ENCODE results near the gene IRX4.

Gene IRX4

DNA sequence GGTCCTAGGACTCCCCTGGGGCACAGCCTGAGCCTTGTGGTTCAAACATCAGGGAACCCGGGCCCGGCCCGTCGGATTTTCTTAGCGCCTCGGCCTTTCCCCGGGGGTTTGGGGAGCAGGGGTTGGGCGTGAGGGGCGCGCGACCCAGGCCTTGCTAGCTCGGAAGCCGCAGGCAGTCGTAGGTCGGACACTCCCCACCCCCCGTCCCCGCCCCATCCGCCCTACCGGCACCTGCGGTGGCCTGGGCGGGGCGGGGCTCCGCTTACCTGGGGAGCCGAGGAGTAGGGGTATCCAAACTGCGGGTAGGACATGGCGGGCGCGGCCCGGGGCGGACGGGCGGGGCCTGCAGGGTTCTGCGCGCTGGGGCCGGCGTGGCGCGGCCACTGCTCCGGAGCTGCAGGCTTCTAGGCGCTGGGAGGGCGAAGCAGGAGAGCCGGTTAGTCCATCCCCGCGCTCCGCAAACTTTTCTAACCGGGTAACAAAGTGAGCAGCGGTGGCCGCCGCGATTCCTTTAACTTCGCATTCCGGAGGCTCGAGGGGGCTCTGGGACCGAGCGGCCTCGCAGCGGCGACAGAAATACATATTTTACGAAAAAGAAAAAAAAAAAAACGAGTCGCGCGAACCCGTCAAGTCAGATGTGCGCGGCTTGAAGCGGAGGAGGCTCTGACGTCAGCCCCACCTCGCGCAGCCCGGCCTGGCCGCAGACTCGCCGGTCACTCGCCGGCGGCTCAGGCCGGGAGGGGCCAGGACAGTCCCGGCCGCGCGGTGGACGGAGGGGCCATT, at the start of gene IRX4:
TSS of gene IRX4 (minus strand) at position 589 of the 783 bp plus-strand sequence. CDS start at position 311, 278 bp downstream.
- DNase-seq, result no peak

DNA sequence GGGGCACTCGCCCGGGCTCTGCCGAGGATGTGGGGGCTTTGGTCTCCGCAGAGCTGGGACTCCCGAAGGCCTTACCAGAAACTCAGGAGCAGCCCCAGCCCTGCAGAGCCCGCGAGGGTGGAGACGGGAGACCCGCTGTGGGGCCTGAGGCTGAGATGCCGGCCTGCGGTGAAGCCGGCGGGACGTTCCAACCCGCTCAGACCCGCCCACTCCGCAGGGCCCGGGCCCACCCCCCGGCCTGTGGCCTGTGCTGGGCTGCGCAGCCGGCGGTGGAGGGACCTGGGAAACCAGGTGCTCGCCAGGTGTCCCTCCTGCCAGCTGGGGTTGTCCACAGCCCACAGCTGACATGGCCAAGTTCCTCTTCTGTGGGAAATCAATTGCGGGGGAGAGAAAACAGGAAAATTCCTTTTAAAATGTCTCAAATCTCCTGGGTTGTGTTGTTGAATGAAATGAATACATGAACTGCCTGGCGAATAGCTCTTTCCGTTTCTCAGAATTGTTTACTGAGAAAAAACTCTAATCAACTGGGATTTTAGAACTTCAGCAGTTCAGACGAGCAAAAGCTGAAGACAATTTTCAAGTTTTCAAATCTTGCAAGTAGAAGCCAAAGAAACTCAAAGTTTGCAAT, 49.0 kb upstream of the IRX4 start:
- no peak for DNase-seq

DNA sequence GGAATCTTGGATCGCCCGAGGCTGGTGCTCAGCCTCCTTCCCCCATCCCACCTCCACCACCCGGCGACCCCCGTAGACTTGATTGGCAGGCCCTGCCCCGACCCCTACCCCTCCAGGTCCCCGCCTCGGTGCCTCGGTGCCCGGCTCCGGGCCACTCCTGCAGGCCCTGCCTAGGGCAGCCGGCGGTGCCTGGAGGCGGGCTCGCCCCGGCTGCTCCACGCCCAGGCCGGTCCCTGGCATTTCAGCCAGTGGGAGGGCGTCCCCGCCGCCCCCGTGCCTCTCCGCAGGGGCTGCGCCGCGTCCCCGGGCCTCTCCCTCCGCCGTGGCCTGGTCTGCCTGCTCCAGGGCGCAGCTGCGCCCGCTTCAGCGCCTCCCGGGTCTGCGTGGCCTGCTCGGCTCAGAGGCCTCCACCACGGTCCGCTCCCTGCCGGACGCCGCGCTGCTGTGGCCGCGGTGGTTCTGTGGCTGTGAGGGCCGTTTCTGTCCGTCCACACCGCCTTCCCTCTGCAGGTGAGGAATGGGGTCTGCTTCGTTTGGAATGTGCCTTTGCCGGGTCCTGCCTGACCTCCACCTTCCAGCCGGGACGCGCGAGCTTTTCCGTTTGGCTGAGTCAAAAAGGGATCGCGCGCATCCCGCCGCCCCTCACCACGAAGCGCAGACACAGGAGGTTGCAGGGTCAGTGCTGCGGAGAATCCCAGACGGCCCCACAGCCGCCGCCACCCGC, 48.3 kb upstream of the IRX4 start:
- DNase-seq, result no peak

DNA sequence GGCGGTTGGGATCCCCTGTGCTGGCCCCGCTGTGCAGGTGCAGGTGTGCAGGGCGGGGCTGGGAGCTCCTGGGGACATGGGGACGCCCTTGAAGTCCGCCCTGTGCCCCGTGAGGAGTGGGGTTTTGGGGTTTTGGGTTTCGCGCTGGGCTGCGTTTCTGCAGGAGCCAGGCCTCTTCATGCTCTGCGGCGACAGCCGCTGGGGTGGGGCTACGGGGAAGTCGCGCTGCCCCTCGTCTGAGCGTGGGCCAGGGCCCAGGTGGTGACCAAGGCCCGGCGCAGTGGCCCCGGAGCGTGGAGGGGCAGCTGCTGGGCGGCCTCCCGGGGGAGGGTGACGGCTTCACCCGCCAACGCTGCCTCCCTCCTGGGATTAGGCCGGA, 47.8 kb upstream of the IRX4 start:
- no peak for DNase-seq

DNA sequence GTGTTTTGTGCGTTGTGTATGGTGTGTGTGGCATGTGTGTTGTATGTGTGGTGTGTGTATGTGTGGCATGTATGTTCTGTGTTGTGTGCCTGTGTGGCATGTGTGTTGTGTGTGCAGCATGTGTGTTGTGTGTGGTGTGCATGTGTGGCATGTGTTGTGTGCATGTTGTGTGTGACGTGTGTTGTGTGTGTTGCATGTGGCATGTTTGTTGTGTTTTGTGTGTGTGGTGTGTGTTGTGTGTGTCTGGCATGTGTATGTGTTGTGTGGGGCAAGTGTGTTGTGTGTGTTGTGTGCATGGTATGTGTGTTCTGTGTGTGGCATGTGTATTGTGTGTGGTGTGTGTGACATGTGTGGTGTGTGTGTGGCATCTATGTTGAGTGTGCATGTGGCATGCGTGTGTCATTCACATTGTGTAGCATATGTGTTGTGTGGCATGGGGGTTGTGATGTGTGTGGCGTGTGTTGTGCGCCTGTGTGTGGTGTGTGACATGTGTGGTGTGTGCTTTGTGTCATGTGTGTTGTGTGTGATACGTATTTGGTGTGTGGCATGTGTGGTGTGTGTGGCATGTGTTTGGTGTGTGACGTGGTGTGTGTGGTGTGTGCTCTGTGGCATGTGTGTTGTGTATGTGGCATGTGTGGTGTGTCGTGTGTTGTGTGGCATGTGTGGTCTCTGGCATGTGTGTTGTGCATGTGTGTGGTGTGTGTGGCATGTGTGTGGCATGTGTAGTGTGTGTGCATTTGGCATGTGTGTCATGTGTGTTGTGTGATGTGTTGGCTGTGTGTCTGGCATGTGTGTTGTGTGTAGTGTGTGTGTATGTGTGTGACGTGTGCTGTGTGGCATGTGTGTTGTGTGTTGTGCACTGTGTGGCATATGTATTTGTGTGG, 46.6 kb upstream of the IRX4 start:
- DNase-seq, result no peak

DNA sequence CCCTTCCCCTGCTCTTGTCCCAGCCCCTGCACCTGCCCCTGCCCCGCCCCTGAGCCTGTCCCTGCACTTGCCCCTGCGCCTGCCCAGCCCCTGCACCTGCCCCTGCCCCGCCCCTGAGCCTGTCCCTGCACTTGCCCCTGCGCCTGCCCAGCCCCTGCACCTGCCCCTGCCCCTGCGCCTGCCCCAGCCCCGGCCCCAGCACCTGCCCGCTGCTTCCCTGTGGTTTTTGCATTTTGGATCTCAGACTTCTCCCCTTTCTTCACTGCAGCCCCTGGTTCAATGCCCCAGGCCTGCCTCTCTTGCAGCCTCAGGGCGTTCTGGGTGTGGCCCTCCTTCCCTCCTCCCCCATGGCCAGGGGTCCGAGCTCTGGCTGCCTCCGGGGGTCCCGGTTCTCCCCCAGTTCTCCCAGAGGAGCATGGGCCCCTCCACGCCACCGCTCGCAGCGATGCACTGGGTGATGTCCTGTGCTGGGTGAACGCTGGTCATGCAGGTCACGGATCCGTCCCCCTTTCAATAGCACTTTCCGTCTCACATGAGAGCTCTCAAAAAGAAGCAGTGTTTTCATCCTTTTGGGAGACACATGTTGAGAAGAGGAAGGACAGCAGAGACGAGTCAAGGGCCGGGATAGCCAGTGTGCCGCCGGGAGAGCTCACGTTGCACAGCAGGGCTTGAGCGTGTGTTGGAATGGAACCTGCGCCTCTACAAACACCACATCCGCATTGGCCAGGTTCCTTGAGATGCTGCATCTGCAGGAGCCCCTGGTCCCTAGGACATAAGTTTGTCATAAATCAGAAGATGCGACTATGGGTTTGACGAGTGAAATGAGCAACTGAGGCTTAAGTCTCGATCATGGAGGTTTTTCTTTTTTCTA, 44.0 kb upstream of the IRX4 start:
- DNase-seq, result no peak

DNA sequence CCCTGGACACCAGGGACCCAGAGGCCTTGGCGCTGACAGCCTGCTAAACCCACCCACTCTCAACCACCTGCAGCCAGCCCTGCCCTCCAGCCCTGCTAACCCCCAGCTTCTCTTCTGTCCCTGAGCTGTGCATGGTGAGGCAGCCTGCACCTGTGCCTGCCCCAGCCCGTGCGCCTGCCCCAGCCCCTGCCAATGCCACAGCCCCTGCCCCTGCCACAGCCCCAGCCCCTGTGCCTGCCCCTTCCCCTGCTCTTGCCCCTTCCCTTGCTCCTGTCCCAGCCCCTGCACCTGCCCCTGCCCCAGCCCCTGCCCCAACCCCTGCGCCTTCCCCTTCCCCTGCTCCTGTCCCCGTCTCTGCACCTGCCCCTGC, 43.3 kb upstream of the IRX4 start:
- DNase-seq, result no peak

DNA sequence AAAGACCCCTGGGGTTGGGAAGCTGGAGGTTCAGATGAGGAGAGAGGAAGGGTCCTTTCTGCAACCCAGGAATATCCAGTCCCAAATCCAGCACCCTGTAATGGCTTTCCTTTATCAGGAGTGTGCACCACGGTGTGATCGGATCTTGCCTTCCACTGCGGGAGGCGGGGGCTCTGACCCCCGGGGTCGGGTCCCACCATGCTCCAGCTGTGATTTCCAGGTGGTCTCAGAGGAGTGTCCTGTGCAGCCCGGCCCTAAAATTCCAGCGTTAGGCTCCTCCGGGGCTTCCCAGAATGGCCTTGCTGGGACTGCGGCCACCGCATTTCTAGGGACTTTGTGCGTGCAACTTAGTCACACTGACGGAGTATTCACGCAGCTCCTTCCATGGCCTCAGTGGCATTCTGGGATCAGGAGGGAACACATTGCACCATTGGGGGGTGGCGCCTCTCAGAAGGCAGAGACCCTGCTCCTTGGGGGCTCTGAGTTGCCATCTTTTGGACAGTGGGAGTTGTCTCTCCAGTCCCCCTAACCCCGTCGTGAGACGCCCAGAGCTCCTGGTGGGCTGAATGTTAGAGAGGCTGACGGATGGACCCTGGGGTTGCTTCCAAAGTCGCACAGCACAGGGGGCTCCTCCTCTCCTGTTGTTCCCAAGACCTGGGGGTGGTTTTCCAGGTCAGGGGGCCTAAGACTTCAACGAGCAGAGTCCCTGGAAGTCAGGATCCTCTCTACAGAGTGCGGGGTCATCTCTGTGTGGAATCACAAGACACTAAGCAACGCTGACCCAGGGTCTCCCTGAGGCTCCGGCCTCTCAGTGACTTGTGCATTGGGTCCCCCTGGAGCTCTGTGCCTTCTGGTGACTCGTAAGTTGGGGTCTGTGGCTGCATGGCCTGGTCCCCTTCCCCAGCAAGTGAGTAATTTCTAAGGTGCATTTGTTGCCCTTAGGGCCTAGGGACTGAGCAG, 42.7 kb upstream of the IRX4 start:
- DNase-seq, result no peak

DNA sequence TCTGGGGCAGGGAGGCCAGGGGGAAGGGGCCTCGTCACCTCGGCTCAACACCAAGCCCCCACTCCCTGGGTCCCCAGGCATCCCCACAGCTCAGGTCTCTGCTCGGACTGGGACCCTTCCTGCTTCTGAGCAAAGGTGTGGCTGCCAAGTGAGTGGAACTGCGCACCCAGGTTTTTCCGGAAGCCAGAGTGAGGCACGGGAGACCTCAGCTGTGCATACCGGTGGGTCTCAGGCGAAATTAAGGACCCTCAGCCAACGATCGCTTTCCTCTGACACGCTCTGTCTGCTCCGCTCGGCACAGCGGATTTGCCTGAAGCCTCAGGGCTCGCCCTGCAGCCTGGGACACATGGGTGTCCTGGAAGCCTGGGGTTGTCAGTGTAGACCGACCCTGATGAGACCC, 41.0 kb upstream of the IRX4 start:
- DNase-seq, result no peak

DNA sequence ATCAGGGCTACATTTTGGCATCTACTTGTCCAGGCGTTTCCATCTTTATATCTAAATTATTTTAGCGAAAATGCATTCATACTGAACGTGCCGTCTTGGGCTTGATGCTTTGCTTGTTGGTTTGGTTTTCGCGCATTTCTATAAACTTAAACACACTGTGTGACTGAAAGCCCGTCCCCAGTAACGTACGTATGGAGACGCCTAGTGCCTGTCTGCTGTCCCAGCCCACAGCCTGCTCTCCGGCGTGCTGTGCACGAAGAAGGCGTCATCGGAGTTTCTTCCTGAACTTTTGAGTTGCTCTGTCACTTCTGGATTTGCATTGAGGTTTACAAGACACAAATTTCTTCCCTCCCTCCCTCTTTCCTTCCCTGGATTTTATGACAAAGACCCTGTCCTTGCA, 40.6 kb upstream of the IRX4 start:
- no peak for DNase-seq

DNA sequence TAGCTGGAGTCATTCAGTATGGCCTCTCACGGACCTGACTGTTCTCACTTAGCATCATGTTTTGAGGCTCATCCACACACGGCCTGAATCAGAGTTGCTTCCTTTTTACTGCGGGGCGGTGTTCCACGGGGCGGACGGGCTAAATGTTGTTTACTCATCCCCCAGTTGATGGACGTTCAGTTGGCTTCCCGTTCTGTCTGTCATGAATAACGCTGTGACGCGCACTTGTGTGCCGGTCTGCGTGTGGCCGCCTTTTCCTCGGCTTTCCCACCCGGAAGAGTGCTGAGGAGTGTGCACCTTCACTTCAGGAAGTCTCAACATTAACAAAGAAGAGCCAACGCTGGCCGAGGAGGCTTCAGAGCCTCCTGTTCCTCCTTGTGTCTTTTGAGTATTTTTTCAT, 39.0 kb upstream of the IRX4 start:
- DNase-seq, result no peak

DNA sequence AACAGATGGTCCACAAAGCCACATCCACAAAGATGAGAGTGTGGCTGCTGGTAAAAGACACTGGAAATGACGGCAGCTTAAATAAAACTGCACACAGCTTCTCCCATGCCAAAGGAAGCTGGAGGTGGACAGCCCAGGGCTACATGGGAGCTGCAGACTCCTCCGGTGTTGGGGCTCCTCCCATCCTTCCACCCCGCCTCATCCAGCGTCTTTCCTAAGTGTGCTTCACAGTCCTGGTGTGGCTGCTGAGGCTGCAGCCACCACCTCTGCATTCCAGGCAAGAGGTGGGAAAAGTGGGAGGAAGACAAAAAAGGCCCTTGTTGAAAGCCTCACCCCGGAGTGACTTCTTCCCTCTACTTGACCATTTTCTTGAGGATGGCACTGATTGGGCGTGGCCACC, 37.0 kb upstream of the IRX4 start:
- DNase-seq, result no peak

DNA sequence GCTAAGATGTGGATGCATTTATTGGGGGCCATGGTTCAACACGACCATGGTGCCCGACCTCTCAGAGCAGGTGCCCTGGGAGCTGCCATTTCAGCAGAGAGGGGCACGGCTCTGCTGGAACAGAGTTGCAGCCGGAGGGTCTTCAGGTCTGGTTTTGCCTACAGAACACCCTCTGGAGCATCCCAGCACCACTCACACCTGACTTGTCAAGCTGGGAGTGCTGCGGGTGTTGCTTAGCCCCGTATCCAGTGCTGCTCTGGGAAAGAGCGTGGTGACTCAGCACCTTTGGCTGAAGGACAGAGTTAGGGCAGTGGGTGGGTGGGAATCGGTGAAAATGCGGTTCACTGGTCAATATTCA, 36.5 kb upstream of the IRX4 start:
- no peak for DNase-seq

DNA sequence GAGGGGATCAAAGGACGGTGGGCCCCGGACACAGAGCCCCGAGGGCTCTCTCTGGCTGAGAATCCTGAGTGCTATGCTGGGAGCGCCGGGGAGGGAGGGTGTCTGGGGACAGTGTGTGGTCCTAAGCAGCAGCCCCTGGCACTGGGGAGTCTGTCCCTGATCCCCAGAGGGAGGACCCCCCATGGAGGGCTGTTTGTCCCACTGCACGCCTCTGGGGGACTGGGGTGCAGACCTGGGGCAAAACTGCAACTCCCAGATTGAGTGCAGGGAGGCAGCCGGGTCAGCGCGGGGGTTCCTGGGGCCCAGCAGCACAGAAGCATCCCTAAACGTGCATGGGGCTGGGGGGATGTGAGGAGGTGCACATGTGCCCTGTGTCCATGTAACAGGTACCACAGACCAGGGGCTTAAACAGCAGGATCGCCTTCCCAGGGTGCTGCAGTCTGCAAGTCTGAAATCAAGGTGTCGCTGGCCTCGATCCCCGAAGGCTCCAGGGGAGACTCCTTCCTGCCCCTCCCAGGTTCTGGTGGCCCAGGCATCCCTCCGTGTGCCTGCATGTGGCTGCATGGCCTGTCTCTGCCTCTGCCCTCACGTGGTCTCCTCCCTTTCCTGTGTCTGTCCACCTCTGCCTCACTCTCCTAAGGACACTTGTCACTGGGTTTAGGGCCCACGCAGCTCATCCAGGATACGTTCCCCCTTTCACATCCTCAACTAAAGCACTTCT, 35.9 kb upstream of the IRX4 start:
- no peak for DNase-seq

DNA sequence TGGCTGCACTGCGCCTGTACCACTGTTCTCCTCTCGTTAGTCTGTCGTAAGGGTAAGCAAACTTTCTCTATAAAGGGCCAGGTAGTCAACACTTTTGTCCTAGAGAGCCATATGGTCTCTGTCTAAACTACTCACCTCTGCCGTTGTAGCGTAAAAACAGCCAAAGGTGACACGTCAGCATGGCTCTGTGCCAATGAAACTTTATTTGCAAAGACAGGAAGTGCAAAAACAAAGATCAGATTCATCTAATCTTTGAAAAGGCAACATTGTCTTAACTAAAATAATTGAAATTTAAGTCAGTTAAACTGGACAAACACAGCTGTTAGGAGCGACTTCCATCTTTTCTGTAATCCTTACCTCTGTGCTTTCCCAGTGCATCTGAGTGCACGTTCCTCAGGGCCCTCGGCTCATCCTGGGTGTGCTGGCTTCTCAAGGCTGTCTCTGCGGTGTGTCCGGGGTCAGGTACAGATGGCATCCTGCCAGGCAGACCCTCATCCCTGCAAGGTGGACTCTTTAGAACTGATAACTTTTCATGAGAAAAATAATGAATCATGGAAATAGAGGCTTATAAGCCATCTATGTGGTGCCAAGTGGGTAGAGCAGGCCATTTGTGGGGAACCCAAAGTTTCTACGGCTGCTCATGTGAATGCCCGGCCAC, 35.2 kb upstream of the IRX4 start:
- no peak for DNase-seq

DNA sequence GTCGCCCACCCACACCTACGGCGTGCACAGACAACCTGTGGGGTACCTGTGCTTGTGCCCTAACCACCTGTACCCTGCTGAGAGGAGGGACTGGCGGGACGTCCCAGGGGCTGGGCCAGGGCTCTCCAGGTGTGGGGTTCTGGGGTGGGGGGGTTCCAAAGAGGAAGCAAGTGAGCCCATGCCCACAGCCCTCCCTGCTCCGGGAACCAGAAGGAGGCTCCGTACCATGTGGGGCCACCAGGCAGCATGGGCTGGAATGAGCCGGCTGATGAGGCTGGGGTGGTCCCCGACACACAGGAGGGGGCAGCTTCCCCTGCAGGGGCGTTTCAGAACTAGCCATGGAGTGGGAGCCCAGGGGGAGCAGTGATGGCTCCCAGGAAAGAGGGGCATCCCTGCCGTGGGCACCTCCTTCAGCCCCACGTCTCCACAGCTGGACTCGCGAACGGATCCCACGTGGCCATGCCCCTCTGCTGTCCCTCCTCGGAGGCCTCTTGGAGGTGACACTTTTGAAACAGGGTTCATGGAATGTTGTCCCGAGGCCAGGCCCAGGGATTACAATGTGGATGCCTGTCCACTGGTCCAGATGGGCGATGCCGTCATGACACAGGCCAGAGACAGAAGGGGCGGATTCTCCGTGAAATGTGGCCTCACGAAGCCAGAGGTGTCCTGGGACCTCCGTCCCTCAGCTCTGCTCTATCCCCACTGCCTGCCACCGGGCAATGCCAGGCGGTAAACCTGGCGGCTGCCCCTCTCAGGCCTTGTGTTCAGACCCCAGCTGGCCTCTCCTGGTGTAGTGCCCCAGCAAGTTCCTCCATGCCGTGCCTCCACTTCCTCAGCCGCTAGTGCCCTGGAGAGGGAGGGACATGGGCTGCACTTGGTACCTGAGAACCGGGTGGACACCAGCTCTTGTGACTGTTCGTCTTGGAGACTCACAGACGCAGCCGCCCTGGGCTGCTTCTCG, 33.6 kb upstream of the IRX4 start:
- DNase-seq, result no peak

DNA sequence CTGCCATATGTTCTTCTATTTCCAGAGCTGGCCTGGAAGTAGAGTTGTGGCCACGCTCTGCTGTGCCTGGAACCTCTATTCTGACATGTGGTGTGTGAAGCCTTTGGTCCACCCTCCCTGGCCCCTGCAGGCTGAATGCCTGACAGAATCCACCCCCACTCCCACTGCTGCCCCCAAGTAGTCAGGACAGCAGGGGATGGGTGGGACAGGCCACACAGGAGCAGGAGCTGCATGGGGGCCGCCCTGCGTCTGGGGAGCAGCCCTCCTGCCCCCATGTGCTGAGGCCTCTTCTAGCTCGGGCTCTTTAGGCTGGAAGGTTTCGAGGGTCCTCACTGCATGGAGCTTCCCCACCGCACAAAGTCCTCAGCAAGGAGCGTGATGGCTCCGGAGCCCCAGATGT, 32.6 kb upstream of the IRX4 start:
- no peak for DNase-seq

DNA sequence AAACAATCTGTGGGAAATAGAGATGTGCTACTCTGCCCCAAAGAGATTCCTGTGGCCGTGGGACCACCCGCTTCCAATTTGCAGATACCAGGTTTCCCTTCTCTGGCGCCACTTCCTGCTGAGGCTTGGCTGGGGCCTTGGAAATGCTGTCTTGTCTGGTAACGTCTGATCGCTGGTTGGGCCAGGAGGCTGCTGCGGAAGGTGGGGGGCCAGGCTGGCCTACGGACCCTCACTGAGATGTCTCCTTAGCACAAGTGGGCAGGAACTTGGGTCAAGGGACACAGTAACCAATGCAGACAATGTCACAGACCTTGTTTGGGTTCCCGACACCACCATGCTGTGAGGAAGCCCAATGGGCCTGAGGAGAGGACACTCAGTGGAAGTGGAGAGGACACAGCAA, 31.7 kb upstream of the IRX4 start:
- DNase-seq, result no peak

DNA sequence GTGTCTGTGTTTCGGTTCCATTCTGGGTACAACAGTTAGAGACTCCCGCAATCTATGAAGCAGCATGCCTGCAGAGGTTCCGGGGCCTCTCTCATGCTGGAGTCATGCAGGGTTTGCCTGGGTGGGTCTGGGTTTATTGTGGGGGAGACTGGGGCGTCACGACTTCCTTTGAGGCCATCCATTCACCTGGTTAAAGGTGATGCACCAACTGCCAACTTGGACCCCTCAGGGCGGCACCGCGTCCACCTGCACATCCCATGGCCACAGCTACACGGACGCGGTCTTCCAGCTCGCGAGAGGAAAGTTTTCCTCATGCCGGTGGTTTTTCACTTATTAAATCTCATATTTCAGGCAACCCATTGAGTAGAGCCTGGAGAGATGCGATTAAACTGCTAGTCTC, 30.9 kb upstream of the IRX4 start:
- DNase-seq, result no peak

All from GDM1 (cell line).